K562 (cell line): ENCODE data around the gene SDK1. TPM values are rescaled to one million over a fixed set of nuclear protein-coding genes. Genes with fewer than 3 reads are reported as not detected.

Experiments
- ATAC-seq: fragments of 200-7000 bp; cut with Tn5 transposase; 3 replicates; pipeline ENCODE4 v1.9.1; 2020; ENCODE audit warnings: moderate library complexity
- BruUV-seq: library from RNA; stranded (reverse); fragments of 400-500 nt; replicated peaks from 2 replicates; lab custom pipeline; 2021; lab: Mats Ljungman, UMichigan
- CTCF ChIA-PET: fragments of 300-600 bp; formaldehyde crosslinking; extraction: SDS; loops from one replicate; lab custom pipeline; 2021; ENCODE audit warnings: low intra/inter-chr PET ratio; lab: Yijun Ruan, JAX
- POLR2A ChIA-PET: fragments of 300-600, 350-650 bp; sonication (Branson Sonifier 250); formaldehyde crosslinking; extraction: SDS; loops from one replicate; lab custom pipeline; 2021; ENCODE audit warnings: antibody characterized with exemption, inconsistent platforms; lab: Yijun Ruan, JAX
- DNase-seq, 4 experiments: peaks; one replicate each; pipeline versions ENCODE4 v3.0.0 to v3.0.0-alpha.2; 2011 to 2018; ENCODE audit warnings: low spot score in 3 of 4, mixed read lengths in 3 of 4; ENCODE audit errors: extremely low read depth in 1 of 4
- FAIRE-seq: peaks from 2 replicates; lab custom pipeline; 2011; peaks lifted over from hg19 to GRCh38; lab: Jason Lieb, UNC
- H2AFZ ChIP-seq: 2 replicates; pipeline ENCODE4 v1.6.0; 2011; ENCODE audit warnings: low read depth, low read length, control low read depth, inconsistent platforms
- H3K27ac ChIP-seq: fragments of 200-600 bp; 3 replicates; pipeline ENCODE4 v1.8.0; 2011; ENCODE audit warnings: low read depth, mild to moderate bottlenecking, control low read depth, inconsistent platforms, low read length, moderate library complexity, mixed read lengths; ENCODE audit errors: extremely low read depth
- H3K27me3 ChIP-seq, 2 experiments: fragments of 300-600 bp in 1 of 2; 2 replicates in 1 of 2; 3 replicates in 1 of 2; pipeline versions ENCODE4 v1.6.0 to v1.8.0; 2011; ENCODE audit warnings: inconsistent platforms in 2 of 2, low read length in 2 of 2, mild to moderate bottlenecking in 1 of 2, mixed read lengths in 1 of 2, moderate library complexity in 1 of 2; ENCODE audit not compliant: control insufficient read depth in 2 of 2, insufficient read depth in 2 of 2
- H3K36me3 ChIP-seq: fragments of 300-600 bp; 3 replicates; pipeline ENCODE4 v1.8.0; 2011; ENCODE audit warnings: mild to moderate bottlenecking, low read length, inconsistent platforms; ENCODE audit not compliant: control insufficient read depth, insufficient read depth
- H3K4me1 ChIP-seq, 2 experiments: fragments of 200-600 bp in 1 of 2; replicated peaks in 1 of 2; 2 replicates in 1 of 2; 3 replicates in 1 of 2; pipeline versions ENCODE4 v1.5.1 to v1.8.0; 2011; ENCODE audit warnings: inconsistent platforms in 2 of 2, low read length in 2 of 2, mild to moderate bottlenecking in 1 of 2, mixed read lengths in 1 of 2, moderate library complexity in 1 of 2; ENCODE audit not compliant: control insufficient read depth in 2 of 2, insufficient read depth in 2 of 2
- H3K4me2 ChIP-seq: 2 replicates; pipeline ENCODE4 v1.6.1; 2011; ENCODE audit warnings: low read length, control low read depth, inconsistent platforms, mixed read lengths; ENCODE audit not compliant: insufficient read depth
- H3K4me3 ChIP-seq: fragments of 200-600 bp; sonication (generic), shearing (Covaris generic); 2 replicates; pipeline ENCODE4 v1.5.1; 2016; ENCODE audit warnings: control low read depth, inconsistent platforms
- H3K79me2 ChIP-seq: fragments of 200-600 bp; 3 replicates; pipeline ENCODE4 v1.8.0; 2011; ENCODE audit warnings: low read length, inconsistent platforms; ENCODE audit not compliant: control insufficient read depth, insufficient read depth
- H3K9ac ChIP-seq, 2 experiments: 2 replicates each; pipeline versions ENCODE4 v1.6.0 to v1.6.1; 2011; ENCODE audit warnings: low read depth in 2 of 2, low read length in 2 of 2, control low read depth in 1 of 2, inconsistent platforms in 1 of 2, mild to moderate bottlenecking in 1 of 2, mixed read lengths in 1 of 2; ENCODE audit not compliant: insufficient read depth in 1 of 2
- H3K9me1 ChIP-seq: one replicate; pipeline ENCODE4 v1.6.0; 2011; ENCODE audit warnings: inconsistent platforms, mild to moderate bottlenecking, low read length, moderate library complexity; ENCODE audit not compliant: control insufficient read depth, insufficient read depth
- H3K9me3 ChIP-seq: replicated peaks from 2 replicates; pipeline ENCODE4 v1.5.1; 2011; ENCODE audit warnings: low read depth, low read length, inconsistent platforms; ENCODE audit not compliant: control insufficient read depth, insufficient read depth
- H4K20me1 ChIP-seq: replicated peaks from 2 replicates; pipeline ENCODE4 v1.6.1; 2011; ENCODE audit warnings: low read length, inconsistent platforms, mixed read lengths; ENCODE audit not compliant: control insufficient read depth, insufficient read depth
- E2F6 ChIP-seq, 2 experiments: IDR thresholded peaks; 2 replicates each; pipeline ENCODE4 v1.6.1; 2011; ENCODE audit warnings: borderline replicate concordance in 1 of 2, control low read depth in 1 of 2, low read depth in 1 of 2, low read length in 1 of 2, mild to moderate bottlenecking in 1 of 2, mixed read lengths in 1 of 2, moderate library complexity in 1 of 2; ENCODE audit not compliant: insufficient read depth in 1 of 2, insufficient read length in 1 of 2, poor library complexity in 1 of 2, severe bottlenecking in 1 of 2; ENCODE audit errors: extremely low read depth in 1 of 2
- NFYB ChIP-seq: IDR thresholded peaks from 2 replicates; pipeline ENCODE4 v1.6.1; 2011; ENCODE audit warnings: mild to moderate bottlenecking, moderate library complexity; ENCODE audit not compliant: insufficient read length; ENCODE audit errors: extremely low read depth
- NR2C2 ChIP-seq, 2 experiments: fragments of 200-800 bp in 1 of 2; sonication (Bioruptor generic) in 1 of 2; sonication (generic) in 1 of 2; formaldehyde crosslinking in 1 of 2; IDR thresholded peaks; 2 replicates each; pipeline versions ENCODE4 v1.6.1 to v1.8.0; 2016 to 2022; ENCODE audit warnings: mild to moderate bottlenecking in 1 of 2, missing compliant biosample characterization in 1 of 2, missing genetic modification characterization in 1 of 2, missing genetic modification reagents in 1 of 2
- PKNOX1 ChIP-seq: fragments of 450-650 bp; IDR thresholded peaks from 2 replicates; pipeline ENCODE4 v1.6.1; 2016
- PYGO2 ChIP-seq: fragments of 450-650 bp; IDR thresholded peaks from 2 replicates; pipeline ENCODE4 v1.6.1; 2016; ENCODE audit warnings: mild to moderate bottlenecking, missing genetic modification characterization, moderate library complexity, missing compliant biosample characterization
- SMARCC2 ChIP-seq: fragments of 450-650 bp; IDR thresholded peaks from 2 replicates; pipeline ENCODE4 v1.6.1; 2017; ENCODE audit warnings: antibody characterized with exemption, moderate library complexity, mild to moderate bottlenecking, low read depth
- THAP12 ChIP-seq: fragments of 250-450 bp; sonication (Bioruptor Pico); IDR thresholded peaks from 2 replicates; pipeline ENCODE4 v1.9.0; 2021; ENCODE audit warnings: mild to moderate bottlenecking, inconsistent platforms
- ZBTB1 ChIP-seq: sonication (generic); formaldehyde crosslinking; IDR thresholded peaks from 2 replicates; pipeline ENCODE4 v1.8.1; 2023; ENCODE audit warnings: missing genetic modification reagents, low read depth, mild to moderate bottlenecking, borderline replicate concordance
- ZNF133 ChIP-seq: fragments of 250-450 bp; sonication (Bioruptor Pico); IDR thresholded peaks from 2 replicates; pipeline ENCODE4 v1.4.0; 2020; ENCODE audit warnings: mild to moderate bottlenecking
- ZNF146 ChIP-seq: IDR thresholded peaks from one replicate; pipeline ENCODE4 v1.6.1; 2018; ENCODE audit warnings: missing compliant biosample characterization; ENCODE audit not compliant: unreplicated experiment
- ZNF586 ChIP-seq: fragments of 450-650 bp; formaldehyde crosslinking; conservative IDR thresholded peaks from 2 replicates; pipeline ENCODE4 v1.4.0; 2020; ENCODE audit warnings: mild to moderate bottlenecking, moderate library complexity
- WGBS: fragments of 100-300 bp; shearing (Covaris generic); methylation state at CpG from one replicate; pipeline ENCODE4 v1.1.6; 2016; ENCODE audit warnings: low coverage, mixed read lengths; ENCODE audit not compliant: insufficient coverage; ENCODE audit errors: missing lambda C conversion rate; 5-methylcytosine and 5-hydroxymethylcytosine counted together
- in situ Hi-C: fragments of 300-500 bp; cut with MboI; formaldehyde crosslinking; loops from 4 replicates; pipeline ENCODE4 v1.15.0; 2018; ENCODE audit warnings: inconsistent platforms, mixed read lengths
- intact Hi-C: fragments of 100-400 bp; cut with micrococcal nuclease; formaldehyde crosslinking; loops from 2 replicates; pipeline ENCODE4 v1.14.2; 2022
- polyA plus RNA-seq, 8 experiments: library from polyadenylated mRNA; depleted of rRNA in 4 of 8; stranded (reverse) in 5 of 8; unstranded in 3 of 8; fragments of >200 nt; fragmentation: Nextera tagmentation in 2 of 8; fragmentation: Illumina TruSeq in 1 of 8; extraction: Ambion mirVana in 2 of 8; extraction: Trizol in 1 of 8; gene quantifications; 2 replicates each; pipeline versions ENCODE4 v1.2.1 to v1.2.3, GENCODE V29; 2011 to 2014; ENCODE audit warnings: inconsistent platforms in 1 of 8, missing spikeins in 1 of 8
- total RNA-seq, 7 experiments: library from RNA; depleted of rRNA in 6 of 7; stranded (reverse); fragments of >200 nt in 6 of 7; fragmentation: Illumina TruSeq in 2 of 7; extraction: Trizol in 2 of 7; gene quantifications; 2 replicates each; pipeline versions ENCODE4 v1.2.1 to v1.2.3, GENCODE V29; 2011 to 2021; ENCODE audit warnings: low replicate concordance in 1 of 7

SDK1 gene
- total and polyA plus RNA-seq, 9 of the 15 experiments (the other 6 are each of a cell fraction or from before 2014, with no cell fraction given): 0.16 TPM; not detected in 8

- TF ChIP-seq NR2C2 (CRISPR knock-in tag; IDR thresholded peaks at IDR 0.05) (no peak), NR2C2 (tag; IDR thresholded peaks at IDR 0.05) (peak; percentile 36; the same call in 1 of the 2 replicates), ZNF146 (CRISPR knock-in tag) (no peak)
These were observed 179.1 kb downstream of the SDK1 start (continued) for GRCh38 chr7:3480197-3480596.

GRCh38 chr7:3481435-3481834, 180.4 kb downstream of the SDK1 start:
- Histone ChIP-seq H3K36me3 (no peaks in the 10 kb centered on the region), H3K9ac (no peak overlapping the region), H3K79me2 (no peaks in the 10 kb centered on the region), H3K4me2 (no peak overlapping the region), H2AFZ (no peak overlapping the region), H3K9me3 (no peaks in the 10 kb centered on the region; the same call in 1 of the 2 replicates), H3K27ac (no peak overlapping the region), H3K4me1 (no peaks in the 10 kb centered on the region), H3K27me3 (peaks cover 0 to 7% of the 10 kb centered on the region in 2 experiments; a peak in 1 of 5 replicates), H3K9me1 (no peaks in the 10 kb centered on the region)
- DNase-seq (no peak), ATAC-seq (no peak), FAIRE-seq (no peak)
- 2% methylated on average over 4 of the region's 4 CpGs for WGBS
- CTCF ChIA-PET: no interaction called here
- POLR2A ChIA-PET: no interaction called here
- no TSS peak for BruUV-seq
- intact Hi-C loops: no loop called here
- TF ChIP-seq SMARCC2: no peak
- no peak for TF ChIP-seq ZBTB1
- no peak for TF ChIP-seq ZNF133
- TF ChIP-seq THAP12: no peak
- no peak for TF ChIP-seq NFYB
- TF ChIP-seq E2F6 (IDR thresholded peaks at IDR 0.05; ENCODE audit: borderline replicate concordance in 1 of 2, extremely low read depth in 1 of 2, insufficient read depth in 1 of 2, insufficient read length in 1 of 2, low read depth in 1 of 2, low read length in 1 of 2, poor library complexity in 1 of 2, severe bottlenecking in 1 of 2): no peak
- no peak for TF ChIP-seq PYGO2
- TF ChIP-seq ZNF586 (CRISPR knock-in tag): no peak
- TF ChIP-seq PKNOX1: no peak
- TF ChIP-seq, all 486 proteins: peak for 0
- Histone ChIP-seq H4K20me1 (no peaks in the 10 kb centered on the region), H3K4me3 (no peak overlapping the region)
- in situ Hi-C loops: no loop called here
